Muscle of back (tissue), 11 donors: ENCODE data around the gene ZNF593OS. TPM values are rescaled to one million over a fixed set of nuclear protein-coding genes. Genes with fewer than 3 reads are reported as not detected.
A peak's percentile ranks its signal among the peaks of the same experiment; 100 is the strongest.

Experiments used
- DNase-seq, 3 donors: peaks; one replicate each; pipeline versions ENCODE4 v3.0.0 to v3.0.0-alpha.2; 2013
- polyA plus RNA-seq, 10 donors: library from polyadenylated mRNA; unstranded; fragments of 120-200 nt; gene quantifications; one replicate each; pipeline ENCODE4 v1.2.1, GENCODE V29; 2013; ENCODE audit not compliant: insufficient read length in 10 of 10

ZNF593OS gene
- polyA plus RNA-seq, 10 donors: 0.60 to 2.1 (median 1.4) TPM

DNA sequence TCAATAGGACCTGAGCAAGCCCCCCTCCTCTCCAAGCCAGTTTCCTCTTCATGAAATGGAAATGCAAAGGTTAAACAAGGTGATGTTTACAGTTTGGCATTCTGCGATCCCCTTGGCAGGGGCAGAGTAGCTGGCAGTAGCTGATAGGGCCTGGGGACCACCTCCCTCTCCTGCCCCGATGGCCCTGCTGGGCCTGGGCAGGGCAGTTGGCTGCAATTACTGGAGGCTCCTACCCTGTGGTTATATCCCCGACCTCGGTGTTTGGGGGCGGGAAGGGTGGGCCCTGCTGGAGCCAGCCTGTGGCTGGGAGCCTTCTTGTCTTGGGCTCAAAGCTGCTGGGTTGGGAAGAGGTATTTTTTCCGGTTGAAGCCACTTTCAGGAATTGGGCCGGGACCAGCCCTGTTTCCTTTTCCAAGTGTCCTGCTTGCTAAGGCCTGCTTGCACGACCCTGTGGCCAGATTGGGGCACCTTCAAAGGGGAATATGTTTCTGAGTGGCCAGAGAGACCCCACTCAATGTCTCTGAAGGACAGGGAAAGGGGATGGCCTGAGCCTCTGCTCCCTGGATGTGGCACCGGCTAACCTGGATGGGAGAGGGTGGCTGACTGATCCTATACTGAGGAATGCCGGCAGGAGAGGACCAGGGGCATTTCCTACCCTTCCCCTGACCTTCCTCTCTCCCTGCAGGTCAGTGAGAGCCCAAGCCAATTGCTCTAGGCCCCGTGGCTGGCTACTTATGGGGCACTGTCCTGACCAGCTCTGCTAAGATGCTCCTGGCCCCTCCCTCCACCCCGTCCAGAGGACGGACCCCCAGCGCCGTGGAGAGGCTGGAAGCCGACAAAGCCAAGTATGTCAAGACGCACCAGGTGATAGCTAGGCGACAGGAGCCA is 10.9 kb downstream of the ZNF593OS start:
- no peak for DNase-seq

DNA sequence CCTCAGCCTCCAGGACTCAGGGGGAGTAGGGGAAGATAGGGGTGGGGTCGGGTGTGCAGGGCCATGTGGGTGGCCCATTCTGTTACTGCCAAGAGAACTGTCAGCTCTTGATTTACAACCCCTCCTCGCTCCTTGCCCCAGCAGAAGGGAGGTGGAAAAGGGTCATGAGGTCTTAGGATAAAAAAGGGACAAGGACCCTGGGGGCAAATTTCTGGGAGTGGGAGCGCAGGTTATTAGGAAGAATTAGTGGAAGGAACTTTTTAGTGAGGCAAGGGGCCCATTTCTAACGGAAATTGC is 11.9 kb downstream of the ZNF593OS start:
- DNase-seq: no peak

DNA sequence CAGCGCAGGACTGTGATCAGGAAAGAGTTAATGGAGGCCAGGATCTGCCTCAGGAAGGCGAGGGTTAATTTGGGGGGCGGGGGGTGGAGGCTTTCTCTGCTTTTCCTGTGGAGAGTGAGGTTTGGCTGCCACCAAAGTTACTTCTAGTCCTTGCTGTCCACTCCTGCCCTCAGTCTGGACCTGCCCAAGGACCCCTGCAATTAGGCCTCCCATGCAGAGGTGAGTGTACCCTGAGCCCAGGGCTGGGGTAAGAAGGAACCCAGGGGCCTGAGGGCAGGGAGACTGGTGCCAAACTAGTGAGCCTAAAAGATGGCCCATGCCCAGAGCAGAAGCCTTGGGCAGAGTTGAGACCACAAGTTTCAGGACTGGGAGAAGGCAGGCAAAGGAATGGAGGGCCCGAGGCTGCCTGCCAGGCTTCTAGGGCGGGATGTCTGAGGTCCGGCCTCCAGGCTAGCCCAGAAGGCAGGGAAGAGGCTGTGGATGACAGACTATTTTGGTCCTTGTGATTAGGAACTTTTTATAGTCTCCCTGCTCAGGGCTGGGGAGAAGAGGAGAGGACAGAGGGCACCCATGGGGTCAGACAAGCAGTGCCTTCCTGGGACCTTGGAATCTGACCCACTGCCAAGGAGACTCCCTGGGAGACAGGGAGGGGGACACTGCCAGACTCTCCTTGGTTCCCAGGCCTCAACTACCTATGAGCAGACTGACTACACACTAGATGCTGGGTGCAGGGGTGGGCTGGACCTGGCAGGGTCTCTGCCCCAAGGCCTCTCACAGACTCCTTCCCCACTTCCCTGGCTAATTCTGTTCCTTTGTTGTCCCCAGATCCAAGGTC is 12.5 kb downstream of the ZNF593OS start, which contains the start of gene FAM110D:
TSS of gene FAM110D (plus strand) at position 172 of the 835 bp plus-strand sequence. CDS start 2,213 bp downstream, outside the sequence.
- DNase-seq: peak in 1 of 3 donors; percentile 39

DNA sequence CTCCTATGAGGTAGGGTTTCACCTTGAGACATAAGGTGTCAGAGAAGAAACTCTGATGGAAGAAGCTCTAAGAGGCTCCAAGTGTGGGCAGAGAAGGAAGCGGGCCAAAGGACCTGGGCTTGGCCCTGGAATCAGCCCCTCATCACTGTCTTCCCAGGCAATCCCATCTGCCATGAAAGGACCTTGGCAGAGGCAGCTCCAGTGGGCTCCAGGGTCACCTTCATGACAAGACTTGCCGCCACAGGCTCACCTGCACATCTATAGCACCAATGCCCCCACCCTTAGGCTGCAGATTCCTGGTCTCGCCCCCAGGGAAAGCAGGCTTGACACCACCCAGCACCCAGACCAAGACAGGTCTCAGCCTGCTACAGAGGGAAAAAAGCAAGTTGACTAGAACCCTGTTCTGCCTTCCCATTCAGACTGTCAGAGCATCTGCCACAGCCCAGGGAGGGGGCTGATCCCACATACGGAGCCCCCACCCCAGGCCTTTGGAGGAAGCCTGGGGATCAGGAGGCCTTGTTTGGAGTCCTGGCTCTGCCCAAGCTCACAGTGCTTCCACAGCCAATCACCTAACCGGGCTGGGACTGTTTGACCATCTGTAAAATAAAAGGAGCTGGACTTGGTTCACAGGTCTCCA is 13.2 kb downstream of the ZNF593OS start:
- DNase-seq: no peak

DNA sequence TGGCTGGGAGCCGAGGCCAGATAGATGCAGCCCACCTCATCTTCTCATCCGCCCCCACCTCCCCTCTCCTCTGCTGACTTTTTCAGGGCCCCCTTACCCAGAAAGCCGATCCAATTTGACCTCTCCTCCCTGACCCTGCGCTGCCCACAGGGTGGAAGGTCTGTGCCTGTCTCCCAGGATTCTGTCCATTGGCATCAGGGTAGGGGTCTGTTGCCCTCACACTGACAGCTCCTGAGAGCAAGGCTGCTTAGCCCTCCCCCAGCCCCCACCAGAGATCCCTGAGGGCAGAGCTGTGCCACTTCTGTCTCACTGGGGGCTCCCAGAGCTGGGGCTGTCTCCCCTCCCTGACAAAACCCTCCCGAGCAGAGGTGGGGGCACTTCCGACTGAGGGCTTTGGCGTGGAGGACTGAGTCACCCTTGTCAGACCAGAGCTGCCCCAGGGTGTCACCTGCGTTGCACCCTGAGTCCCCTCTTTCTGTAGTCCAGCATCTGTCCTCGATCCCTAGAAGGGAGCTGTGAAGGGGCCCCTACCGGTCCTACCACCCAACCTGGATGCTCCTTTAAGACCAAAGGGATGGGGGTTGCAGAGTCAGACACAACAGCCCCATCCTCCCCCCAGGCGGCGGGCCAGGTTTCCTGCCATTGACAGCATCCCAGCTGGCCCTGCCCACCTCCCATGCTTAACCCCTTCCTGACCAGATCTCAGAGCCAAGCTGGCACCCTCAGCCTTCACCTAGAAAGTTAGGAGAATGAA is 15.2 kb downstream of the ZNF593OS start:
- DNase-seq: no peak

DNA sequence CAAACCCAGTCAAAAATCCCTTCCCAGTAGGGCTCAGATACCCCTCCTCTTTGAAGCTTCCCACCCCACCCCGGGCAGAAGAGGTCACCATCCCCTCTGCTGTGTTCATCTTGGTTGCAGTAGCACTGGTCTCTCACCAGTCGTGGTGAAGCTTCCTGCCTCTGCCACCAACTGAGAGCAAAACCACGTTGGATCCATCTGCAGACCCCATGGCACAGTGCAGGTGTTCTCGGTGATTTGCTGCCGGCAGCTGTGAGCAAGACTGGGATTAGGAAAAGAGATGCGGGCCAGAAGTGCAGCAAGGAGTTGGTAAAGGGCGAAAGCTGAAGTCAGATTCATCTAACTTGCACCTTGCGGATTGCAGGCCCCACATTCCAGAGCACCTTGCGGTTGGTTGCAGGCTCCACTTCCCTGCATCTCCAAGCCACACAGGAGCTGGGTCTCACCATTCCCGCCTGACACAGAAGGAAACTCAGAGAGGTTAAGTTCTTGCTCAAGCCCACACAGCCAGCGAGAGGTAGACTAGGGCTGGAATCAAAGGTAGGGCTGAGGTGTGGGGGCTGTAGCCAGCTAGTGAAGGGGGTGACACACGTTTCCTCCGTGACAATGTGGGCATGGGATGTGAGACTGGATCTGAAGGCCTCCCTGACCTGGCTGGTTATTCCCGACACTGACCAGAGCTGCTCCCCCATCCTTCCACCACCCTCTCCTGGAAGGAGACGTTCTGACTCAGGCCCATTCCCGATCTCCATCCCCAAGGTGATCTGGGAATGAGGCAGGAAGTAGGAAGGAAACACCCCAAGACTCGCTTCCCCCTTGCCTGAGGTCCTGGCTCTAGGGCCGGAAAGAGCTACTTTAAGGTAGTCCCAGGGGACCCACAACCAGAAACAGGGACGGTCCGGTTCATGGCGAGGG is 16.0 kb downstream of the ZNF593OS start:
- no peak for DNase-seq

DNA sequence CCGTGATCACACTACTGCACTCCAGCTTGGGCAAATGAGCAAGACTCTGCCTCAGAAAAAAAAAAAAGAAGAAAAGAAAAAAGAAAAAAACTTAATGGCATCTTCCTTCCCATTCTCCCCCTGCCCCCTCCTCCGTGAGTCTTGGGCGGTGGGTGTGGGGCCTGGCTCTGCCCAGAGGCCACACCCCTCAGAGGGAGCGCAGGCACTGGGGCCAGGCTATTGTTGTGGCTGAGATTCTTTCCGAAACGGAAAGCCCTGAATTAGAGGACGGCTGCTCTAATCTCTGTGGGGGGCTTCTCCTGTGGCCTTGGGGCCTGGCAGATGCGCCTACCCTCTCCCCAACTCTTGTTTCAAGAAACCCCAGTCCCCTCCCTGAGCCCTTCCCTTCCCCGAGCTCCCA is 16.9 kb downstream of the ZNF593OS start:
- DNase-seq: no peak

DNA sequence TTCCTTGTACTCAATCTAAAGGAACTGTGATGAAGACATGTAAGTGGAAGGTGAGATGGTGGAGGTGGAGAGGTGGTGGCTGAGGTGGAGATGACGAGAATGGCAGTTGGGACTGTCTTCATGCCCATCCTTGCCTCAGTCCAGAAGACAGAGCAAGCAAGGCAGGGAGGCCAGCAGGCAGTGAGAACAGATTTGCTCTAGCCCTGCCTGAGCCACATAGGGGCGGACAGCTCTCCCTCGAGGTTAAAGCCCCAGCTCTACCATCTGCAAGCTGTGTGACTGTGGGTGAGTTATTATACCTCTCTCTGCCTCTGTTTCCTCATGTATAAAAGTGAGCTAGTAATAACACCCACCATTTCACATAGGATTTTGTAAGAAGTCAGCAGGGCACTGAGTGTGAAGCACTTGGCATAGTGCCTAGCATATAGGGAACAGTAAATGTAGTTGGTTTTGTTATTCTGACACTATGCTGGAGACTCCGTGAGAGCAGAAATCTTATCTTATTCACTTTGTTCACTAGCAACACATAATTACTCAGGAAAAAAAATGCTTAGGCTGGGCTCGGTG is 17.6 kb downstream of the ZNF593OS start:
- DNase-seq: no peak

DNA sequence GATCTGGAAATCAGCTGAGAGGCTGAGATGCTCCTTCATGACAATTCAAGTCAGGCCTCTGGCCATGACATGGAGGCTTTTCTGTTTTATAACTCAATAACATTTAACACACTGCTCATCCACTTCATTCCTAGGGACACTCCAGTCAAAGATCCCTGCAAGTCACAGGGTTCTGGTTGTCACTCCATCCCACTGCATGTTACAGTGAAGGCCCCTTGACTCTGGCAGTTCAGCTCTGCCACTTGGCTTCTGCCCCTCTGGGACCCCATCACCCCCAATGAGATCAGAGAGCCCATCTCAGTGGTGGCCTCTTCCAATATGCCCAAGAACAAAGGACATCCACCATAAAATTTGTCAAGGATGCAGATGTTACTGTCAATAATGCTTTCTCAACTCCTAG is 22.7 kb downstream of the ZNF593OS start:
- no peak for DNase-seq

DNA sequence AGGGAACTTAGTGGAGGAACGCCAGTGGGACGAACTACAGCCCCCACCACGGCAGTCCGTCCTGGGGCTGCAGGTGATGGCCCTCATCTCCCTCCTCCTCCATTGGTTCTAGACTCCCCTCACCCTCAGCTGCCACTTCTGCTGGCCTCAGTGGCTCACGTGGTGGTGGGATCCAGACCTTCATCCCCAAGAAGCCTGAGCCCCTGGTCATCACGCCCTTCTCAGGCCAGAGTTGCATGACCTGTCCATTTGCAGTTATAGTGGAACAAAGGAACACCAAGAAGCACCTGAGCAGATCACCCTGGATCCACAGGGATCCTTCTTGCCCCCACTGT is 25.7 kb downstream of the ZNF593OS start:
- no peak for DNase-seq

DNA sequence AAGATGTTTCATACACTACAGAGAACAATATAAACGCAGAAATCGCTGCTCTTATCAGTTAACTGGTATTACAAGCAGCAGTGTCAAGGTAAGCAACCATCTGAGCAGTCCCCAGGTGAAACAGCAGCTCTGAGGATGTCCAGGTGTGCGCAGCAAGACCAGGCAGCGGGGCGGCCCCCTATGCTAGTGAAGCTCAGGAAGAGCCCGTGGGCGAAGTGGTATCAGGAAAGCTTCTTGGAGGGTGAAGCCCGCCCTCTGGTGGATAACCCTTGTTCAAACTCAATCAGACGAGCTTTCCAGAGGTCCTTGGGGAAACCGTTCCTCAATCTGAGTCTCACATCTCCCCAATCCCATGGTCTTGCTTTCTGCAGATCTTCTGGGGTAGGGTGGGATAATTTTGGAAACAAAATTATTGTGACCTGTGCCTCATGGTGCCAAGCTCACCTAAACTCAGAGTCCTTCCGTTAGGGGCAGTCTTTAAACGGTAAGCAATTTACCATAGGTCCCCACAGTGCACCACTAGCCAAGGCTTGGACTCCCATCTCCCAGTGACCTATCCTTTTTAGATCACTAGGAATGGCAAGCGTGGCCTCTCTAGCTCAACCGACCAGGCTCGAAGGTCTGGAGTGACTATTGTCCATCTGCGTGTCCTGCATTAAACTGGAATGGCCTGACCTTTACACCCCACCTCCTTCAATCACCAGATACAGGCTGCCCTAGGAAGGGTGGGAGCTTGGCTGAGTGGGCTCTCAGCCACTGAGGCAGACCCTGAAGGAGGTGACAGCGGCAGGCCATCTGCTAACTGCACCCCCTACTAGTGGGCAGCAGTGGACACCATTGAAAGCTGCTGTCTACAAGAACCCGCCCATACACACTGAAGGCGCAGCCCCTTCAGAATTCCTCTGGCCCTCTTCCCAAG is 26.3 kb downstream of the ZNF593OS start:
- peak; percentile 69 to 86 (median 76) for DNase-seq

DNA sequence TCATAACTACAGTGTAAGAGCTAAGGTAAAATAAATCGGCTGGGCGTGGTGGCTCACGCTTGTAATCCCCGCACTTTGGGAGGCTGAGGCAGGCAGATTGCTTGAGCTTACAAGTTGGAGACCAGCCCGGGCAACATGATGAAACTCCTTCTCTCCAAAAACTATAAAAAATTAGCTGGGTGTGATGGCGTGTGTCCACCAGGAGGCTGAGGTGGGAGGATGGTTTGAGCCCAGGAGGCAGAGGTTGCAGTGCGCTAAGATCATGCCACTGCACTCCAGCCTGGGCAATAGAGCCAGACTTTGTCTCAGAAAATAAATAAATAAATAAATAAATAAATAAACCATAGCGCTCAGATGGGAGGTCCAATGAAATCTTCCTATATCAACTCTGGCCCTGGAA is 29.5 kb downstream of the ZNF593OS start:
- DNase-seq: no peak

DNA sequence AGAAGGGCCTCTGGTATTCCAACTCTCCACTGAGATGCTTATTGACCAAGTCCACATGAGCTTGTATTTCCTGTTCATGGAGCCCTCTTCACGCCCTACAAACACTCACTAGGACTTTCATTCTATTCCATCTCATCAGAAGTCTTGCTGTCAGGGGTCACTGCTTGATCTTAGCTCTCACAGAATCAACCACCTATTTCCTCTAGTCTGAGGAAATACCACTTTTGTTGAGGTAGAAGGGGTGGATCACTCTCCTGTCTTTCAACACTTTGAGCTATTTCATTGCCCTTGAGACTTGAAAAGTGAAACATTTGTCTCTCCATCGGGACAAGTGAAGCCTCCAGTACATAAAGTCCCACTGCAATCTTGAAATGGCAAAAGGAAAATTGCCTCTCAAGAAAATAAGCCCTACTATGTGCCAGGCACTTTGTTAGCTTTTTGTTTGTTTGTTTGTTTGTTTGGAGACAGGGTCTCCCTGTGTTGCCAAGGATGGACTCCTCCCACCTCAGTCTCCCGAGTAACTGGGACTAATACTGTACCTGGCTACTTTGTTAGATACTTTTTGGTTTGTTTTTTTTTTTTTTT is 32.6 kb downstream of the ZNF593OS start:
- no peak for DNase-seq

DNA sequence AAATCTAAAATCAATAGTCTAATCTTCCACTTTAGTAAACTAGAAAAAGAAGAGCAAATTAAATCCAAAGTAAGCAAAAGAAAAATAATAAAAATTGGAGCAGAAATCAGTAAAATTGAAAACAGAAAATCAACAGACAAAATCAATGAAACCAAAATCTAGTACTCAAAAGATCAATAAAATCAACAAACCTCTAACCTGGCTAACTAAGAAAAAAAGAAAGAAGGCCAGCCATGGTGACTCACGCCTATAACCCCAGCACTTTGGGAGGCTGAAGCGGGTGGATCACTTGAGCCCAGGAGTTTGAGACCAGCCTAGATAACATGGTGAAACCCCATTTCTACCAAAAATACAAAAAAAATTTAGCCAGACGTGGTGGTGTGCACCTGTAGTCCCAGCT is 37.2 kb downstream of the ZNF593OS start:
- DNase-seq: no peak

DNA sequence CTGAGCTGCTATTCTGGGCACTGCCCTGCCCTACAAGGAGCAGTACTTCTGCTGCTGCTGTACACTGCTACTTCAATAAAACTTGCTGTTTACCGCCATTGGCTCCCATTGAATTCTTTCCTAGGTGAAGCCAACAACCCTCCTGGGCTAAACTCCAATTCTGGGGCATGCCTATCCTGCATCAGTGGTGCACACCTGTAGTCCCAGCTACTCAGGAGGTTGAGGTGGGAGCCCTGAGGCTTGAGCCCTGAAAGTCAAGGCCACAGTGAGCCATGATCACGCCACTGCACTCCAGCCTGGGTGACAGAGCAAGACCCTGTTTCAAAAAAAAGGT is 38.8 kb downstream of the ZNF593OS start:
- DNase-seq: no peak

DNA sequence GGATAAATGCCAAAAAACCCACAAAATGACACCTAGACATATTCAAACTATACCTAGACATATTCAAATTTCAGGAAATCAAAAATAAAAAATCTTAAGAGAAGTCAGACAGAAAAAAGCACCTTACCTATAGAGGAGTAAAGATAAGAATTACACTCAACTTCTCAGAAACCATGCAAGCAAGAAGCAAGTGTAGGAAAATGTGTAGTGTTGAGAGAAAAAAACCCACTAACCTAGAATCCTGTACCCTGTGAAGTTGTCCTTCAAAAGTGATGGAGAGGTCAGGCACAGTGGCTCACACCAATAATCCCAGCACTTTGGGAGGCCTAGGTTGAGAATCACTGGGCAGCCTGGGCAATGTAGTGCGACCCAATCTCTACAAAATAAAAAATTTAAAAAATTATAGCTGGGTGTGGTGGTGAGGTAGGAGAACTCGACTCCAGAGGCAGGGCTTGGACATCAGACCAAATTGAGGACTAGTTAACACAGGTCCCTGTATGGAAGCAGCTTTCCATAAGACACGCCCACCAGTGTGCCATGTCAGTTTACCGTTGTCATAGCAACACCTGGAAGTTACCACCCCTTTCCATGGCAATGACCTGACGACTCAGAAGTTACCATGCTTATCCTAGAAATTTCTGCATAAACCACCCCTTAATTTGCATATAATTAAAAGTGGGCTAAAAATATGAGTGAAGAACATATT is 39.4 kb downstream of the ZNF593OS start:
- no peak for DNase-seq

DNA sequence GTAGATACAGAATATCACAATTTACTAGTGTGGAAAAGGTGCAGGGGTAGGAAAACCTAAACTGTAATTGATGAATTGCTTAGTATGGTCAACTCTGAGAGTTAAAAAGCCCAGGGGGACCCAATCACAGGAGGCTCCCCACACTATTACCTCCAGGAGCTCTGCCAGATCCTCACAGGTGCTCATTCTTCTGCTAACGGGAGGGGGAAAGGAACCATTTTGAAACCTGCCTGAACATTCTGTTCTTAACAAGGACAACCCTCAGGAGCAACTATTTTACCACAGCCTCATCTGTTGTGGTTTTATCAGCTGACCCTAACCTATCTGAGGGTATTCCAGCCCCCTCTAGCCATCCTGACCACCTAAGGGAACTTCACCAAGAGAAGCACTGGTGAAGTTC is 40.9 kb downstream of the ZNF593OS start:
- no peak for DNase-seq

DNA sequence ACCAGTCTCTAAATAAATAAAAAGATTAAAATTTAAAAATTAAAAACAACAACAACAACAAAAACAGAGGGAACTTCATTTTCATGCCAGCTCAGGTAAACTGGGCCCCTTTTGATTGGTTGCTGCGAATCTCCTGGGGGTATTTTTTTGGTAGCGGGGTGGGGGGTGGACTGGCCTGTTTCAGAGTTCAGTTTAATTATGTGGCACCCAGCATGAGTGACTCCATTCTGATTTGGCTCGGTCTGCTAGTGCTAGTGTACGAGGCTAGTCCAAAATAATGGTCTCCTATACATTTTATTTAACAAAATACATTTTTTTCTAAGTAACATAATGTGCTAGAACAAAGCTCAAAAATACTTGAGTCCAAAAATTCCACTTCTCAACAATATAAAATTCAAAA is 41.9 kb downstream of the ZNF593OS start:
- no peak for DNase-seq
